IMR-90 (cell line): ENCODE results near the gene SRGAP3. TPM values are rescaled to one million over a fixed set of nuclear protein-coding genes. Genes with fewer than 3 reads are reported as not detected.

ENCODE experiments used
- ATAC-seq: fragments of 200-7000 bp; cut with Tn5 transposase; 2 replicates; pipeline ENCODE4 v1.9.1; 2020; ENCODE audit warnings: low read depth, mild to moderate bottlenecking, moderate library complexity
- BruUV-seq: library from RNA; stranded (reverse); fragments of 400-500 nt; replicated peaks from 2 replicates; lab custom pipeline; 2021; lab: Mats Ljungman, UMichigan
- CTCF ChIA-PET: fragments of 300-600 bp; formaldehyde crosslinking; extraction: SDS; loops from one replicate; lab custom pipeline; 2021; ENCODE audit warnings: antibody characterized with exemption; lab: Yijun Ruan, JAX
- POLR2A ChIA-PET: fragments of 300-600 bp; sonication (Branson Sonifier 250); formaldehyde crosslinking; loops from one replicate; lab custom pipeline; 2022; ENCODE audit warnings: antibody characterized with exemption; ENCODE audit not compliant: unreplicated experiment; lab: Charles Lee
- DNase-seq: peaks from one replicate; pipeline ENCODE4 v3.0.0; 2013
- H2AFZ ChIP-seq: replicated peaks from 2 replicates; pipeline ENCODE3; 2013; ENCODE audit warnings: low read length, mild to moderate bottlenecking; ENCODE audit not compliant: poor library complexity
- H2AK5ac ChIP-seq: 2 replicates; pipeline ENCODE4 v1.6.1; 2013; ENCODE audit warnings: low read depth, low read length, inconsistent platforms
- H2AK9ac ChIP-seq: replicated peaks from 2 replicates; pipeline ENCODE3; 2013; ENCODE audit warnings: mild to moderate bottlenecking, low read depth, low read length, moderate library complexity; ENCODE audit not compliant: poor library complexity
- H2BK120ac ChIP-seq: 2 replicates; pipeline ENCODE4 v1.6.1; 2013; ENCODE audit warnings: low read depth, low read length, inconsistent platforms
- H2BK15ac ChIP-seq: 3 replicates; pipeline ENCODE4 v1.6.1; 2013; ENCODE audit warnings: low read depth, low read length, inconsistent platforms
- H2BK20ac ChIP-seq: 2 replicates; pipeline ENCODE4 v1.6.1; 2013; ENCODE audit warnings: low read depth, mild to moderate bottlenecking, inconsistent platforms, low read length, moderate library complexity
- H2BK5ac ChIP-seq: 2 replicates; pipeline ENCODE4 v1.6.1; 2013; ENCODE audit warnings: mild to moderate bottlenecking, low read depth, low read length, inconsistent platforms; ENCODE audit not compliant: poor library complexity, severe bottlenecking
- H3K14ac ChIP-seq: replicated peaks from 2 replicates; pipeline ENCODE4 v1.6.1; 2013; ENCODE audit warnings: low read depth, low read length, inconsistent platforms
- H3K18ac ChIP-seq: 2 replicates; pipeline ENCODE4 v1.6.1; 2013; ENCODE audit warnings: low read depth, low read length, control low read depth
- H3K23ac ChIP-seq: 2 replicates; pipeline ENCODE4 v1.6.1; 2013; ENCODE audit warnings: low read depth, low read length, inconsistent platforms
- H3K27ac ChIP-seq: 2 replicates; pipeline ENCODE4 v1.5.1; 2013; ENCODE audit warnings: mild to moderate bottlenecking, control low read depth, low read length; ENCODE audit not compliant: insufficient read depth
- H3K27me3 ChIP-seq: 2 replicates; pipeline ENCODE4 v1.6.1; 2013; ENCODE audit warnings: low read length; ENCODE audit not compliant: control insufficient read depth, insufficient read depth
- H3K36me3 ChIP-seq: 2 replicates; pipeline ENCODE4 v1.6.1; 2013; ENCODE audit warnings: low read length, mixed read lengths; ENCODE audit not compliant: control insufficient read depth, insufficient read depth
- H3K4ac ChIP-seq: 2 replicates; pipeline ENCODE4 v1.6.1; 2013; ENCODE audit warnings: low read depth, low read length, inconsistent platforms
- H3K4me1 ChIP-seq: 2 replicates; pipeline ENCODE4 v1.6.1; 2013; ENCODE audit warnings: low read length, mixed read lengths; ENCODE audit not compliant: control insufficient read depth, insufficient read depth
- H3K4me2 ChIP-seq: 2 replicates; pipeline ENCODE4 v1.6.1; 2013; ENCODE audit warnings: low read depth, mild to moderate bottlenecking, control low read depth, low read length, moderate library complexity
- H3K4me3 ChIP-seq: 2 replicates; pipeline ENCODE4 v1.5.1; 2013; ENCODE audit warnings: low read depth, mild to moderate bottlenecking, control low read depth, low read length, moderate library complexity; ENCODE audit not compliant: insufficient read depth
- H3K56ac ChIP-seq: 2 replicates; pipeline ENCODE4 v1.6.1; 2013; ENCODE audit warnings: low read length, inconsistent platforms; ENCODE audit not compliant: insufficient read depth; ENCODE audit errors: extremely low read depth
- H3K79me1 ChIP-seq, 2 experiments: 2 replicates each; pipeline ENCODE4 v1.6.1; 2013; ENCODE audit warnings: low read length in 2 of 2, inconsistent platforms in 1 of 2, low read depth in 1 of 2
- H3K9ac ChIP-seq: 2 replicates; pipeline ENCODE4 v1.6.1; 2013; ENCODE audit warnings: low read depth, low read length, control low read depth
- H3K9me1 ChIP-seq: 2 replicates; pipeline ENCODE4 v1.6.1; 2013; ENCODE audit warnings: low read length, inconsistent platforms; ENCODE audit not compliant: insufficient read depth
- H3K9me3 ChIP-seq: 2 replicates; pipeline ENCODE4 v1.6.1; 2013; ENCODE audit warnings: low read length; ENCODE audit not compliant: control insufficient read depth, insufficient read depth
- H4K20me1 ChIP-seq: 2 replicates; pipeline ENCODE4 v1.6.1; 2013; ENCODE audit warnings: low read length, inconsistent platforms; ENCODE audit not compliant: insufficient read depth
- H4K5ac ChIP-seq: 2 replicates; pipeline ENCODE4 v1.6.1; 2013; ENCODE audit warnings: mild to moderate bottlenecking, low read depth, low read length, control low read depth
- H4K8ac ChIP-seq, 2 experiments: 2 replicates each; pipeline ENCODE4 v1.6.1; 2013; ENCODE audit warnings: low read depth in 2 of 2, low read length in 2 of 2, control low read depth in 1 of 2, inconsistent platforms in 1 of 2
- H4K91ac ChIP-seq: 2 replicates; pipeline ENCODE4 v1.6.1; 2013; ENCODE audit warnings: low read depth, low read length, inconsistent platforms; ENCODE audit not compliant: insufficient read depth
- FOS ChIP-seq: fragments of 150-350 bp; IDR thresholded peaks from 2 replicates; pipeline ENCODE4 v1.6.1; 2016; ENCODE audit warnings: low read depth, low read length
- RAD21 ChIP-seq: IDR thresholded peaks from 2 replicates; pipeline ENCODE4 v1.6.1; 2012; ENCODE audit warnings: low read length, improper control_type of control experiment
- RFX5 ChIP-seq: IDR thresholded peaks from 2 replicates; pipeline ENCODE4 v1.8.0; 2012; ENCODE audit warnings: low read depth, mild to moderate bottlenecking, low read length, moderate library complexity
- USF2 ChIP-seq: fragments of 150-350 bp; IDR thresholded peaks from 2 replicates; pipeline ENCODE4 v1.6.1; 2017; ENCODE audit warnings: mild to moderate bottlenecking, antibody characterized with exemption, low read length, low read depth
- WGBS, 2 experiments: methylation state at CpG; one replicate each; pipeline versions ENCODE4 v1.1.5 to v1.1.7; 2013; ENCODE audit warnings: missing lambda C conversion rate in 2 of 2; ENCODE audit not compliant: insufficient read length in 1 of 2; ENCODE audit errors: extremely low coverage in 2 of 2; 5-methylcytosine and 5-hydroxymethylcytosine counted together
- dilution Hi-C: fragments of 300-500 bp; cut with HindIII; formaldehyde crosslinking; loops from one replicate; pipeline ENCODE4 v1.14.3; 2018; ENCODE audit warnings: low sequenced_read_pairs; ENCODE audit not compliant: unreplicated experiment
- in situ Hi-C: fragments of 300-500 bp; cut with MboI; formaldehyde crosslinking; loops from 3 replicates; pipeline ENCODE4 v1.14.3; 2019; ENCODE audit warnings: low sequenced_read_pairs, inconsistent platforms, mixed read lengths
- intact Hi-C: fragments of 100-400 bp; cut with micrococcal nuclease; formaldehyde crosslinking; loops from 2 replicates; pipeline ENCODE4 v1.10.0; 2022
- polyA plus RNA-seq, 3 experiments: library from polyadenylated mRNA; depleted of rRNA; stranded (reverse); fragments of >200 nt; gene quantifications; 2 replicates each; pipeline ENCODE4 v1.2.3, GENCODE V29; 2012; ENCODE audit warnings: low replicate concordance in 1 of 3
- total RNA-seq: library from RNA; depleted of rRNA; stranded (reverse); fragments of >200 nt; gene quantifications from 2 replicates; pipeline ENCODE4 v1.2.3, GENCODE V29; 2012
- TF ChIP-seq, protein P1 (sequence below): fragments of 150-350 bp; IDR thresholded peaks from 2 replicates; pipeline ENCODE4 v1.6.1; 2016; ENCODE audit warnings: low read depth, mild to moderate bottlenecking, low read length, moderate library complexity, borderline replicate concordance

SRGAP3 gene
- total and polyA plus RNA-seq, 2 of the 4 experiments (the other 2 are of a cell fraction), result 0.68 to 1.4 TPM

DNA sequence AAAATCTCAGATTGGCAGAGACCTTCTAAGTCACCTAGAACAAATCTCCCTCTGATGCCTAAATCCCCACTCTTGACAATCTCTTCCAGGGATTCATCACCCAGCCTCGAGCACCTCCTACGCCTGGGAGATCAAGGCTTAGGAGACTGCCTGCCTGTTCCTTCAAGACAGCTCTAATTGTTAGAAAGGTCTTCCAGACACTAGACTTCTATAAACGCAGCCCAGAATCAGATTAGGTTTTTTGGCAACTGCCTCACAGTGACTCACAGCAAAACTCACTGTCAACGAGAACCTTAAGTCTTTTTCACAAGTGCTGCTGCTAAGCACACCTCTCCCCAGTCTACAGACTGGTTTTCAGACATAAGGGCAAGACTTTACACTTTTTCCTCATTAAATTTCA lies 23.1 kb downstream of the SRGAP3 start:
- CTCF ChIA-PET, result no interaction called here
- Histone ChIP-seq H3K9me1 (no peaks in the 10 kb centered on the region), H3K4me3 (no peak overlapping the region), H3K9me3 (no peaks in the 10 kb centered on the region), H3K4me2 (no peak overlapping the region), H2BK5ac (no peak overlapping the region), H3K4ac (no peak overlapping the region), H3K4me1 (no peaks in the 10 kb centered on the region), H2BK120ac (no peak overlapping the region), H4K20me1 (no peaks in the 10 kb centered on the region), H3K79me1 (no peaks in the 10 kb centered on the region), H2AK5ac (no peak overlapping the region), H3K27ac (no peak overlapping the region), H3K23ac (no peak overlapping the region), H3K36me3 (no peaks in the 10 kb centered on the region), H4K5ac (no peak overlapping the region), H3K14ac (no peak overlapping the region), H2AFZ (no peak overlapping the region), H4K91ac (no peak overlapping the region), H2BK20ac (no peak overlapping the region), H3K56ac (no peak overlapping the region), H3K9ac (no peak overlapping the region), H2AK9ac (no peak overlapping the region), H3K18ac (no peak overlapping the region), H4K8ac (no peak overlapping the region), H2BK15ac (no peak overlapping the region), H3K27me3 (peaks cover 6% of the 10 kb centered on the region)
- BruUV-seq, result no TSS peak
- dilution Hi-C loops, result no loop called here
- in situ Hi-C loops, result no loop called here
- DNase-seq (peak; percentile 14), ATAC-seq (no peak)
- TF ChIP-seq, protein P1, sequence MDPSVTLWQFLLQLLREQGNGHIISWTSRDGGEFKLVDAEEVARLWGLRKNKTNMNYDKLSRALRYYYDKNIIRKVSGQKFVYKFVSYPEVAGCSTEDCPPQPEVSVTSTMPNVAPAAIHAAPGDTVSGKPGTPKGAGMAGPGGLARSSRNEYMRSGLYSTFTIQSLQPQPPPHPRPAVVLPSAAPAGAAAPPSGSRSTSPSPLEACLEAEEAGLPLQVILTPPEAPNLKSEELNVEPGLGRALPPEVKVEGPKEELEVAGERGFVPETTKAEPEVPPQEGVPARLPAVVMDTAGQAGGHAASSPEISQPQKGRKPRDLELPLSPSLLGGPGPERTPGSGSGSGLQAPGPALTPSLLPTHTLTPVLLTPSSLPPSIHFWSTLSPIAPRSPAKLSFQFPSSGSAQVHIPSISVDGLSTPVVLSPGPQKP, result no peak
- no peak for TF ChIP-seq FOS
- TF ChIP-seq RFX5, result no peak
- no peak for TF ChIP-seq USF2
- TF ChIP-seq RAD21, result no peak
- no CpG with 5 or more reads among the region's 4 CpGs for WGBS, 2 experiments
- intact Hi-C loops, result no loop called here
- POLR2A ChIA-PET, result no interaction called here
